SIG-M5 treated with dmso at 0.1 percent for 504 hours (cell line): ENCODE data around the gene LBHD2.

Experiments
- DNase-seq: peaks from one replicate; lab custom pipeline; 2025; ENCODE audit not compliant: unreplicated experiment; lab: John Stamatoyannopoulos, UW

Gene LBHD2

DNA sequence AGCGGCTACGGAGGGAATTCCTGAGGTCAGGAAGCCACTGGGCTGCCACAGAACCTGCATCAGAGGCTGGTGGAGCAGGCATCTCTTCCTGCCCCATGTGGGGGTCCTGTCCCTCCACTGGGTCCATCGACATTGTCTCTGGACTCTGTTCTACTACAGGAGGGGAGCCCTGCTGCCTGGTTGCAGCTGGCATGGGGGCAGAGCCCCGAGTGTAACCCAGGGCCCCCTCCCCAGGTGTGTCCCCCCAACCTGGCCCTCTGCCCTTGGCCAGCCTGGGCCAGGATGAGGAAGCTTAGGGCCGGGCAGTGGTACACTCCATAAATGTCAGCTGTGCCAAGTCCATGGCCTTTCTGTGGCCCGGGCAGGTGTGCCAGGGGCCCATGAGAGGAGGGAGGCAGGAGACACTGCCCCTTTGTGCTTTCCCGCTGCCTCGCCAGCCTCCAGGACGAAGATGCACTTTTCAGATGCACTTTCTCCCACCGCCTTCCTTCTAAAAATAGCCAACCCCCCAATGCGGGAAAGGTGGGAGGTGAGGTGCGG, 6.5 kb downstream of the LBHD2 start:
- no peak for DNase-seq

DNA sequence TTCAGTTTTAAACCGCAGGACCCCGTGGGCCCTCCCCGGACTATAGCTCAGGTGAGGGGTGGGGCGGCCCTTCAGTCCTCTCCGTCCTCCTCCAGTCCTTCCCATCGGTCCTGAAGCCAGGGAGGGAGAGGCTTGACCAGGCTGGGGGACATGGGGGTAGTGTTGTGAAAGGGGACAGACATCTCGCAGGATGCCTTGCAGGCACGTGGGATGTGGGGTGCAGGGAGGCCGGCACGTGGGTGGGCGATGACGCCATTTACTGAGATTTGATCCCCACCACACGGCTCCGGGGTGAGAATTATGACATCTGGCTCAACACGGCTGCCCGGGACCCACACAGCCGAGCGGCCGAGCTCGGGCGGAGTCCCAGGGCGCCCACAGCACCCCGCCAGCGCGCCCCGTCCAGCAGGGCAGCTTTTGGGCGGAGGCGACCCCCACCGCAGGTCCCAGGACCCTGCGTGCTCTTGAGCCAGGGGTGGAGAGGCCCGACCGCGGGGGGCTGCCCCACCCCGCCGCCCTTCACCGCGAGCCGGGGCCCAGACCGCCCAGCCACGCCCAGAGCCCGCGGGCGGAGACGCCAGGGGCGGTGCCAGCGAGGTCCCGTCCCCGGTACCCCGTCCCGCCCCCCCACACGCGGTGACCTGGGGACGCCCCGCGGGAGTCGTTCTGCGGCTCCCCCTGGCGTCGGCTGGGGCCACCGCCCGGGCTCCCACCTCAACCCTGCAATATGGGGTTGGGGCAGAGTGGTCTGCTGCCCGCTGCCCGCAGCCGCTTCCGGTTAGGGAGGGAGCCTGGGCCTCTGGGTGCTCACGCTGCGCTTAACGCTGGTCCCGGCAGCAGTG, 7.3 kb downstream of the LBHD2 start:
- peak; percentile 56 for DNase-seq

DNA sequence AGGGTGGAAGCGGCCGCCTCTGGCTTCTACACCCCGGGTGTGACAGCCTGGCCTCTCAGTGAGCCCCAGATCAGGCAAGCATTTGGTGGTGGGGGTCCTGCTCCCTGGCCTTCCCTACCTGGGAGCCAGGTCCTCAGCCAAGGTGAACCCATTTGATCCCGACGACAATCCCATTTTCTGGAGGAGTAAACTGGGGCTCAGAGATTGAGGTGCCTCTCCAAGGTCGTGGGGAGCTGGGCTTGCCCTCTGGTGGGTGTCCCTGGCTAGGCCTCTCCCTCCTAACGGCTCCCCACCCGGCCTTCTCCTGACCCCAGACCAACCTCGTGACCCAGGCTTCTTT, 7.8 kb downstream of the LBHD2 start:
- DNase-seq: no peak

DNA sequence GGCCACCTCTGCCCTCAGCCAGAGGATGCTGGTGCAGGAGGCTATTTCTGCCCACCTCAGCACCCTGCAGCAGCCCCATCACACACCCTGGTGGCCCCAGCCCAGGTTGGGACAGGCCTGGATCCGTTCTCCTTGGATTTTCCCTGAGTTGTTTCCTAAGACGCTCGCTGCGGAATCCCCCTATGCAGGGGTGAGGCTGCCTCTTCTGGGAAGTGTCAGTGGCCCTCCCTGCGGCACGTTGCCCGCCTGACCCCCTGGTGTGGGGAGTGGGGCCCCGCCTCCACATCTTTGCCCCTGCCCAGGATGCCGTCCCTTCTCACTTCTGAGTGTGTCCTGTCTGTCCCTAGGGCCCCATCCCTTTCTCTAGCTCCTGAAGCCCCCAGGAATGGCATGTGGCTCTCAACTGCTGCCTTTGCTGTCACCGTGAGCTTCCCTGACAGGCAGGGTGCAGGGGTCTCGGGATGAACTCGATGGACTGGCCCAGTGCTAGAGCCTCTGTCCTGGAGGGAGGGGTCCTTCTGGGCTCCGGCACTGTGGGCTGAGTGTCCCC, 9.9 kb downstream of the LBHD2 start:
- DNase-seq: no peak

DNA sequence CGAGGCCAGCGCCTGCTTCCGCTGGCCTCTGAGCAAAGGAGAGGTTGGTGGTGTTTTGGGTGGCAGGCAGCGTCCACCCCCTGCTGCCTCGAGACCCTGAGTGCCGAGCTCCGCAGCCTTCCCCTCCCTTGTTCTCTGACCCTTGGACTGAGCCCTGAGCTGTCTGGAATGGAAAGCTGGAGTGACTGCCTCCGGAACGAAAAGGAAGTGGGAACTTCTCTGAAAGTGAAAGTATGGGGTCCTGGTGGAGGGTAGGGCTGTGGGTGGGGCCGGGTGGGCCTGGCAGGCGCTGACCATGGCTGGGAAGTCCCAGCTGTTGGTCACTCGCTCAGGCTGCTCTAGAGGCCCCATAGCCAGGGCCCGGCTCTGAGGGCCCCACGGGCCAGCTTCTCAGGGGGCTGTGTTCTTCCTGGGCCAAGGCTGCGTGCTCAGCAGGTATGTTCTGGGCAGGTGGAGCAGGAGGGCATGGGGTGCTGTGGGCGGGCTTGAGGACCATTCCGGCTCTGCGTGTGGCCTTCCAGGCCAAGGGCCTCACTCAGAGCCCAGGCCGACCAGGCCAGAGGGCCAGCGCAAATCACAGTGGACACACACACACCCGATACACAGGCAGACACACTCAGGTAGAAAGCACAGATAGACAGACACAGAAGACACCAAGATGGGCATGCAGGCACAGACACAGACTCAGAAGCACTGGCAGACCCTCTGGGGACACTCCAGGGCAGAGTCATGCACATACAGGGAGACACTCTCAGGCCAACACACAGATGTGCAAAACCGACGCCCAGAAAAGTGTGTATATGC, 10.6 kb downstream of the LBHD2 start, which contains the start of gene EXOC3L4:
Gene EXOC3L4, plus strand, starts transcription at position 320 of the 804 bp plus-strand sequence. CDS start 5,495 bp downstream, outside the sequence.
- no peak for DNase-seq

DNA sequence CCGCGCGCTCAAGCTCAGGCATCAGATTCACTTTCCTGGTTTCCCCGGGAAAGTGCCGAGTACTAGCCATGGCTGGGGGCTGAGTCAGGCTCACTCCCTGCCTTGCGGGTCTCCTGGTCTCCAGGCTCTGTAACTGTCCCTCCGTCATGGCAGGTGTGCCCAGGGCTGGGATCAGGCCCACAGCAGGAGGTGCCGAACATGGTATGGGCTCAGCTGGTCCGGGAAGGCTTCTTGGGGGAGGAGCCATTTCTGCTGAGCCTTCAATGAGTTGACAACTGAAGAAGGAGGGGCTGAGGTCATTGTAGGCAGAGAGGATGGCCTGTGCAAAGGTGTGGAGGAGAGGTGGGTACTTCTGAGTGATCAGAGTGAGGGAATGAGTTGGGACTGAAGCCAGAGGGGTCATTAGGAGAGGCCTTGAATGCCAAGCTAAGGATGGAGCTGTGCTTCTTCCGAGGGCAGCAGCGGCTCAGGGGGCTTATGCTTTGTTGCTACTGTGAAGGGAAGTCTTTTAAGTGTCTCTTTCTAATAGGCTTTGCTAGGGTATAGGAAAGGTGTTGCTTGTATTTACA, 11.3 kb downstream of the LBHD2 start:
- no peak for DNase-seq

DNA sequence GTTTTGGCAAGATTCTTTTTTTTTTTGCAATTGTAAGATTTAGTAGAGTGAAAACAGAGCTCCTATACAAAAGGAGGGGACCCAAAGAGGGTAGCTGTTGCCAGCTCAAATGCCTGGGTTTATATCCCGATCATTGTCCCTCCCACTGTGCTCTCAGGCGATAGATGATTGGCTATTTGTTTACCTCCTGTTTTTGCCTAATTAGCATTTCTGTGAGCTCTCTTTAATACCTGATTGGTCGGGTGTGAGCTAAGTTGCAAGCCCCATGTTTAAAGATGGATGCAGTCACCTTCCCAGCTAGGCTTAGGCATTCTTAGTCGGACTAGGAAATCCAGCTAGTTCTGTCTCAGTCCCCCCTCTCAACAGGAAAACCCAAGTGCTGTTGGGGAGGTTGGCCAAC, 12.4 kb downstream of the LBHD2 start:
- no peak for DNase-seq

DNA sequence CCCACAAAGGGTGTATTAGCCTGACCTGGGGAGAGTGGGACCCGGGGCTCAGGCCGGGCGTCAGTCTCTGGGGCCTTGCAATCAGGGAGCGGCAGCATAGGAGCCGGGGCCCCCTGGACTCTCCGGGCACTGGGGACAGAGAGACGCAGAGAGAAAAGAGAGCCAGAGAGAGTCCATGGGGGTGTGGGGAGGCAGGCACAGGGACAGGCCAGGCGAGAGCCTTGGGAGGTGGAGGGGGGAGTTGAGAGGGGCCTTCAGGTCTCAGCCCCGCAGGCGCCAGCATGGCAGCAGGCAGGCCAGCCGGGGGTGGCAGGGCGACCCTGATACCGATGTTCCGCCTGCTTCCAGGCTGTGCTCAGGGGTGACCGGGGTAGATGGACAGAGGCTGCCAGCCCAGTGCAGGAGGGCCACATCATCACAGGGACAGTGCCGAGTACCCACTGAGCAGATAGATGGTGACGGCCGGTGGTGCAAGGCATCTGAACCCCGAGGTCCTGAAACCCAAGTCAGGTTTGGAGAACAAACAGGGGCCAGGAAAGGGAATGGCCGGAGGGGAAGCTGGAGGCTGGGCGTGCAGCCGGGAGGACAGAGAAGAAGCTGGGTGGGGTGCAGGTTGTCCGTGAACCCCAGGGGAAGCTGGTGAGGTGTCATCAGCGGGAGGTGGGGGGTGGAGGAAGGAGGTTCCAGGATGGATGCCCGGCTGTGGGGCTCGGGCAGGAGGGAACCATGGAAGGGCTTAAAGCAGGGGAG, 13.4 kb downstream of the LBHD2 start:
- no peak for DNase-seq

DNA sequence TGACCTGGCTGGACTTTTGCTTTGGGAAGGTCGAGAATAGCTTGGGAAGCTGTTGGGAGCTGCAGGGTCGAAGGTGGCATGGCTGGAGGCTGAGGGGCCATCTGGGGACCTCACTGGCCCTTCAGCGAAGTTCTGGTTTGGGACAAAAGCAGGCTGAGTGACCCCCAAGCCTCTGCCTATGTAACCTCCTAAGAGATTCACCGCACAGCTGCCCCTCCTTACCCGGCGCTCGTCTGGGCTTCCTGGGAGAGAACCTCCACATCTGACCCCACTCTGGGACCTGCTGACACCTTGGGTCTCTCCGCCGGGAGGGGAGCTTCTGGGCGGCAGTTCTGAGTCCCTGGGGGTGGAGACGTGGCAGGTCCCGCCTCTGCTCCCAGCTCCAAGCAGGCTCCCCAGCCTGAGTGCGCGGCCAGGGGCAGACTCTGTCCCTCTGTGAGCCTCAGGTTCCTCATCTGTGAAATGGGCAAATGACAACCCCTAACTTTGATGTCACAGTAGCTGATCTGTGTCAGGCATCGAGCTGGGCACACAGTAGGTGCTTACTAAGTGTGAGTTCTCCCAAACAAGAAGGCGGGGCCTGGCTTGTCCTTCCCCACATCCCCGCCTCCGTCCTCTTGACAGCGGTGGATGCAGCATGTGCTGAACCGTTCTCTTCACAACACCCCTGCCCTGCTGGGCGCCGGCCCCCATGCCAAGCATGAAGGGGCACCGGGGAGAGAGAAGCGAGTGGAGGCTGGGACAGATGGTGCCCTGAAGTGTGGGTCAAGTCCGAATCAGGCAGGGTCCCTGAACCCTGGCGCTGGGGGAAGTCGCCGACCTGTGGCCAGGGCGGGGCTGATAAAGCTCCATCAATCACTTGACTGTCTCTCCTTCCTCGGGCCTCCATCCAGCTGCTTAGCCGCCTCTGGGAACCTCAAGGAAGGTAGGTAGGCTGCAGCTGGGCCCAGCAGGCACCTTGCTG, 14.3 kb downstream of the LBHD2 start:
- no peak for DNase-seq

DNA sequence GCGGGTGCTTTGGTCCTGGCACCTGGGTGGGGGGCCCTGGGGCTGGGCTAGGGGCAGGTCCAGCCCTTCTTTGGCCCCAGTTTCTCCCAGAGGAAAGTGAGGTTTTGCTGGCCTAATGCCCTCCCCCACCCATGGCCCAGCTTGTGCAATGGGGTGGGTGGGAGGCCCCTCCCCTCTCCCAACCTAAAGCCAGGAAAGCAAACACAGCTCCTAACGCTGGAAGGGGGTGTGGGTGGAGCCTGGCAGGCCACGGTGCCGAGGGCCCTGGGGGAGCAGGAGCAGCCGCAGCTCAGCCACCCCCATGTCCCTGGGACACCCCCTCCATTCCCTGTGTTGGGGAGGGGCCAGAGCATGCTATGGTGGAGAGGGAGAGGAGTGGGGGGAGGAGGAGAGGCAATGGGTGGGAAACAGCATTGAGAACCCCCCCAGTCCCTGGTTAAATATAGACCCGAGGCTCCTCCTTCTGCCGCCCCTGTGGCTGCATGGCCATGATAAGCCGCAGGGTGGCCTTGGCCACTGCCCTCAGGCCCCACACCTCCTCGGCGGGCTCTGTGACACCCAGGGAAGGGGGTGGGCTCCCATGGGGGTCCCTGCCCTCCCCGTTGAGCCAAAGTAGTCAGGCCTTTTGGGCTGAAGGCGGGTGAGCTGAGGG, 15.2 kb downstream of the LBHD2 start:
- no peak for DNase-seq

DNA sequence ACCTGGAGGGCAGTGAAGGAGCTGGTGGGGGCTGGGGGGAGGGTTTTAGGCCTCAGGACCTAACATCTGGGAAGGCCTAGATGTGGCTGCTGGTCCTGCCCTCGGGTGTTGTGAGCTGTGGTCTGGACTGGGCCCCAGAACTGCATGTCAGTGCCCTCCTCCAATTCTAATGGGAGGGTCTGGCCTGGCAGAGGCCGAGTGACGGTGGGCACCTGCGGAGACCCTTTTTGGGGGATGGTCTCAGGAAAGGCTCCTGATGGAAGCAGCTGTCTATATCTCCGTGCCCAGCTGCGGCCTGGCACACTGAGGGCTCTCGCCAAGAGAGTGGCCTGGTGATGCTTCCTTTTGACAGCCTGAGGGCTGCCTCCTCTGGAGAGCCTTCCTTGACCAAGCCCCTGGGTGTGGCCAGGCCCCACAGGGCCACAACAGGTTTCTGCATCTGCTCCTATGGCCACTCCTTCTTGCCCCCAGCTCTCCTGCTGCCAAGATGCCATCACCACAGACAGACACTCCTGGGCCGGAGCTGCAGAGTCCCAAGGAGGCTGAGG, 15.8 kb downstream of the LBHD2 start:
- no peak for DNase-seq

DNA sequence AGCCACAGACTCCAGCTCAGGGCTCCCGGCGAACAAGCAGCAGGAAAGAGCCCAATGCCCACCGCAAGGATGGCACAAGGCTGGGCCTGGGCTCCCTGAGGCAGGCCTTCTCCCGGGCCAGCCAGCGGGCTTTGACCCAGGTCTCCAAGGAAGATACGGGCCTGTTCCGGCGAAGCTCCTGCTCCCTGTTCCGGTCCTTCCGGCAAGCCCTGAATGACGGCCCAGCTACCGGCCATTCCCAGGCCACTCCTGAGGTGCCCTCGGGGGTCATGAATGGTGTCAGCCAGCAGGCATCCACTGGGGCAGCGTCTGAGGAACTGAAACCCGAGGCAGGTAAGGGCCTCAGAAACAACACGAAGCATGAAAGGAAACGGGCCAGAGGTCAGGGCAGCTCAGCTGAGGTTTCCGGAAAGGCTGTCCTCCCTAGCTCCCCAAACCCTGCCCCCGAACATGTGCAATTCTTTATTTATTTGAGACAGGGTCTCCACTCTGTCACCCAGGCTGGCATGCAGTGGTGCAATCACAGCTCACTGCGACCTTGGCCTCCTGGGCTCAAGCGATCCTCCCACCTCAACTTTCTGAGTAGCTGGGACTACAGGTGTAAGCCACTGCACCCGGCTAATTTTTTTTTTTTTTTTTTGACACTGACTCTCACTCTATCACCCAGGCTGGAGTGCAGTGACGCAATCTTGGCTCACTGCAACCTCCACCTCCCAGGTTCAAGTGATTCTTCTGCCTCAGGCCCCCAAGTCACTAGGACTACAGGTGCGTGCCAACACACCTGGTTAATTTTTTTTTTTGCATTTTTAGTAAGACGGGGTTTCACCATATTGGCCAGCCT, 16.5 kb downstream of the LBHD2 start:
- no peak for DNase-seq

DNA sequence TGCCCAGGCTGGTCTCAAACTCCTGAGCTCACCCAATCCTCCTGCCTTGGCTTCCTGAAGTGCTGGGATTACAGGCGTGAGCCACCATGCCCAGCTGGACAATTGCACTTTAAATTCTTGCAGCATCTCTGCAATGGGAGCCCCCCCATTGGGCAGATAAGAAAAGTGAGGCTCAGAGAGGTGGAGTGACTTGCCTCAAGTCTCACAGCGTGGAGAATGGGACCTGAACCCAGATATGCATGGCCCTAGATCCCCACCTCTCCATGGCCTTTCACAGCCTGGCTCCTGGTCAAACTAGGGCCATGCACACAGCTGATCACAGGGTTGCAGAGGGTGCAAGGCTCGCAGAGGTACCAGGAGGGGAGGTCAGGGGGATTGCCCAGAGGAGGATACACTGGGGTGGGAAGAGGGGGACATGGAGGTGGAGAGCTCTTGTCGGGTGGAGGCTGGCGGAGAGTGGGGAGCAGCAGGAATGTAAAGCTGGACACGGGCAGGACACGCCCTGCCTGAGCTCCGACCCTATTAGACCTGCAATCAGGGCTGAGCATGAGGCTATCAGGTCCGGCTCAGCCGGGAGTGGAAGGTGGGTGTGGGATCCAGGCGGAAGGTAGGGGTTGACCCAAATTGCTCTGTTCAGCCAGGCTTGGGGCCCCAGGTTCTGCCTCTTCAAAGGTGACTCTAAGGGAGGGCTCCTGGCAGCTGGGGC, 17.4 kb downstream of the LBHD2 start:
- DNase-seq: no peak

DNA sequence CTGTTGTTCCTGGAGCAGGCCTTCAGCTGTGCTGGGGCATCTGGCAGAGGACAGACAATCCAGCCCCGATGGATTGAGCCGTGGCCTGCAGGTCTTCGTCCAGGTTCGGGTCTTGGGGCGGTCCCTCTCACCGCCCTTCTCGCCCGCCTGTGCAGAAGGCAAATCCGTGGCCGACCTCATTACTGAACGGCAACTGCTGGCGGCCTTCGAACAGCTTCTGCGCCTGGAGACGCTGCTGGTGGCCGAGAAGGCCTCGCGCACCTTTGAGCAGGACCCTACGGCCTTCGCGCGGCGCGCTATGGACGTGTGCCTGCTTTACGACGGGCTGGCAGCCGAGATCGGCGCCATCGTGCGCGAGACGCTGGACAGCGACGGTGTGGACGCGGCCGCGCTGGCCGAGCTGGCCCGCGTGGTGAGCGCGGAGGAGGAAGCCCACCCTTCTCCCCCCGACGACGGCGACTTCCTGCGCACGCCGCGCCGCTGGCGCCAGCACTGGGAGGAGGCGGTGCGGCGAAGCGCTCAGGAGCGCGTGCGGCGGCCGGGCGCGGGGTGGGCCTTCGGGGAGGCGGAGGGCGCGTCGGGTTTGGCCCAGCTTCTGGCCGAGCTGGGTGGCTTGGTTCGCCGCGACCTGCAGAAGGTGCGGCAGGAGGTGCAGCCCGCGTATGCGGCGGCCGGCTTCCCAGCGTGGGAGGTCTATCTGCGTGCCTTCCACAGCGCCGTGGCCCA, 18.1 kb downstream of the LBHD2 start:
- DNase-seq: no peak

DNA sequence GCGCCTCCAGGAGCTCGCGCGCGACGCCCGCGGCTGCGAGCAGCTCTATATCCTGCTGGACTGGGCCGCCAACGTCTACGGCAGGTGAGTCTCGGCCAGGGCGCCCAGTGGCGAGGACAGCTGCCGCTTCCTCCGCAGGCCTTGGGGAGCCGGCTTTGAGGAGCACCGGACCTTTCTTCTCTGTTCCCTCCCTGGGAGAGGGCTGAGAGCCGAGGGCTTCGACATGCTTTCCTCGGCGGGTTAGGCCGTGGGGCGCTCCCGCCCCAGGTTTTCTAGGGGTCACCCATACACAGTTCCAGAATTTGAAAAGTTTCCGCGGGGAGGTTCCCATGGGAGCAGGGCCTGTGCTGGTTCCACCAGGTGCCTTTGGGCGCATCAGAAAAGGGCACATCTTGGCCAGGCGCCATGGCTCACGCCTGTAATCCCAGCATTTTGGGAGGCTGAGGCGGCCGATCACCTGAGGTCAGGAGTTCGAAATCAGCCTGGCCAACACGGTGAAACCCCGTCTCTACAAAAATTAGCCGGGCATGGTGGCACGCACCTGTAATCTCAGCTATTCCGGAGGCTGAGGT, 18.8 kb downstream of the LBHD2 start:
- no peak for DNase-seq
